Osteocyte (in vitro differentiated cells): ENCODE results near the gene LIAS. TPM values are rescaled to one million over a fixed set of nuclear protein-coding genes. Genes with fewer than 3 reads are reported as not detected.
A peak's percentile ranks its signal among the peaks of the same experiment; 100 is the strongest.
"Not testable (repeated sequence)": the region's sequence is repeated elsewhere in the genome, so short reads cannot be mapped to it uniquely, and the experiment has no call there.

Source experiments
- DNase-seq: peaks from one replicate; pipeline ENCODE4 v3.0.0; 2021; ENCODE audit warnings: mixed read lengths; ENCODE audit not compliant: unreplicated experiment; ENCODE audit errors: extremely low spot score
- H3K27ac Mint-ChIP-seq: one replicate; pipeline ENCODE4 v1.8.0; 2021; ENCODE audit warnings: mild to moderate bottlenecking, mixed read lengths; ENCODE audit not compliant: unreplicated experiment
- H3K27me3 Mint-ChIP-seq: one replicate; pipeline ENCODE4 v1.8.0; 2021; ENCODE audit warnings: mixed read lengths; ENCODE audit not compliant: unreplicated experiment
- H3K36me3 Mint-ChIP-seq: one replicate; pipeline ENCODE4 v1.8.0; 2021; ENCODE audit warnings: mixed read lengths; ENCODE audit not compliant: unreplicated experiment
- H3K4me1 Mint-ChIP-seq: one replicate; pipeline ENCODE4 v1.8.0; 2021; ENCODE audit warnings: mixed read lengths; ENCODE audit not compliant: unreplicated experiment
- H3K4me3 Mint-ChIP-seq: one replicate; pipeline ENCODE4 v1.8.0; 2021; ENCODE audit warnings: mild to moderate bottlenecking, moderate library complexity, mixed read lengths; ENCODE audit not compliant: unreplicated experiment
- H3K9me3 Mint-ChIP-seq: one replicate; pipeline ENCODE4 v1.8.0; 2021; ENCODE audit warnings: mixed read lengths; ENCODE audit not compliant: unreplicated experiment
- total RNA-seq: library from RNA; stranded (reverse); gene quantifications from 2 replicates; pipeline ENCODE4 v1.2.1, GENCODE V29; 2021
- TF ChIP-seq, protein P1 (sequence below): fragments of 200-600 bp; sonication (generic); IDR thresholded peaks from 2 replicates; pipeline ENCODE4 v1.5.0; 2021; ENCODE audit warnings: antibody characterized with exemption, mild to moderate bottlenecking, moderate library complexity

The LIAS gene
- total RNA-seq, 1 donor from 2014 or later: 10.9 TPM

DNA sequence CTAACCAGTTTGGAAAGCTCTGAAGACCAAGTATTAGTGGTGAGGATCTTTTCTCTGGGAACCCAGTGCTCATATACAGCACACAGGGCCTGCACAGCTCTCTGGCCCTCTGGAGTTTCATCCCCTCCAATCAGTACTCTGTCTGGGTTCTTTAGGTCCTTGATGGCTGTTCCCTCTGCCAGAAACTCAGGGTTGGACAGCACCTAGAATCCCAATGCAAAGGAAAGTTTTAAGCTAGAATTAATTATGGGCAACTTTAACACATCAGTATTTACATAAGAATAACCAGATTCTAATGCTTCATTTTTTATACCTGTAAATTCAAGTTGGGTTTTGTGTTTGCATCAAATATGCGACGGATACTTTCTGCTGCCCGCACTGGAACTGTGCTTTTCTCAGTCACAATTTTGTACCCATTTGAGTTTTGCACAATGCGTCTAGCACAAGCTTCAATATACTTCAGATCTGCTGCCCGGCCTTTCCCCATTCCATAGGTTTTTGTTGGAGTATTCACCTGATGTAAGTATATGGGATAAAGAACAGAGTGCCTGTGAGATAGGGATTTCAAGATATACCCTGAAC is 51.6 kb downstream of the LIAS start:
- no peak for DNase-seq
- H3K4me1 Mint-ChIP-seq: peaks cover 15% of the 10 kb centered on the region
- H3K27ac Mint-ChIP-seq: no peak overlapping the region
- no peak overlapping the region for H3K4me3 Mint-ChIP-seq
- no peaks in the 10 kb centered on the region for H3K9me3 Mint-ChIP-seq
- no peaks in the 10 kb centered on the region for H3K27me3 Mint-ChIP-seq
- peaks cover 54% of the 10 kb centered on the region for H3K36me3 Mint-ChIP-seq
- TF ChIP-seq, protein P1, sequence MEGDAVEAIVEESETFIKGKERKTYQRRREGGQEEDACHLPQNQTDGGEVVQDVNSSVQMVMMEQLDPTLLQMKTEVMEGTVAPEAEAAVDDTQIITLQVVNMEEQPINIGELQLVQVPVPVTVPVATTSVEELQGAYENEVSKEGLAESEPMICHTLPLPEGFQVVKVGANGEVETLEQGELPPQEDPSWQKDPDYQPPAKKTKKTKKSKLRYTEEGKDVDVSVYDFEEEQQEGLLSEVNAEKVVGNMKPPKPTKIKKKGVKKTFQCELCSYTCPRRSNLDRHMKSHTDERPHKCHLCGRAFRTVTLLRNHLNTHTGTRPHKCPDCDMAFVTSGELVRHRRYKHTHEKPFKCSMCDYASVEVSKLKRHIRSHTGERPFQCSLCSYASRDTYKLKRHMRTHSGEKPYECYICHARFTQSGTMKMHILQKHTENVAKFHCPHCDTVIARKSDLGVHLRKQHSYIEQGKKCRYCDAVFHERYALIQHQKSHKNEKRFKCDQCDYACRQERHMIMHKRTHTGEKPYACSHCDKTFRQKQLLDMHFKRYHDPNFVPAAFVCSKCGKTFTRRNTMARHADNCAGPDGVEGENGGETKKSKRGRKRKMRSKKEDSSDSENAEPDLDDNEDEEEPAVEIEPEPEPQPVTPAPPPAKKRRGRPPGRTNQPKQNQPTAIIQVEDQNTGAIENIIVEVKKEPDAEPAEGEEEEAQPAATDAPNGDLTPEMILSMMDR: no peak

DNA sequence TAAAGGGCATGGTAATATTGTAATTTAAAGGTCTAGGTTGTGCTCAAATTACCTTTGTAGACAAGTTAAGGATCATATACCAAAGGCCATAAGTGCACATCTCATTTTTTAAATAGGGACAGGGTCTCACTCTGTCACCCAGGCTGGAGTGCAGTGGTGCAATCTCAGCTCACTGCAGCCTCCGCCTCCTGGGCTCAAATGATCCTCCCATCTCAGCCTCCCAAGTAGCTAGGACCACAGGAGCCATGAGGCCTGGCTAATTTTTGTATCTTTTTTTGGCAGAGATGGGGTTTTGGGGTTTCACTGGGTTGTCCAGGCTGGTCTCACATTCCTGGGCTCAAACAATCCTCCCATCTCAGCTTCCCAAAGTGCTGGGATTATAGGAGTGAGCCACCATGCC is 55.4 kb downstream of the LIAS start:
- Mint-ChIP-seq H3K36me3 (peaks cover 45% of the 10 kb centered on the region), H3K27ac (peak overlapping the region; percentile 94), H3K4me1 (peaks cover 23% of the 10 kb centered on the region)
- H3K27me3 Mint-ChIP-seq, DNase-seq, H3K9me3 Mint-ChIP-seq, H3K4me3 Mint-ChIP-seq: not testable (repeated sequence)

DNA sequence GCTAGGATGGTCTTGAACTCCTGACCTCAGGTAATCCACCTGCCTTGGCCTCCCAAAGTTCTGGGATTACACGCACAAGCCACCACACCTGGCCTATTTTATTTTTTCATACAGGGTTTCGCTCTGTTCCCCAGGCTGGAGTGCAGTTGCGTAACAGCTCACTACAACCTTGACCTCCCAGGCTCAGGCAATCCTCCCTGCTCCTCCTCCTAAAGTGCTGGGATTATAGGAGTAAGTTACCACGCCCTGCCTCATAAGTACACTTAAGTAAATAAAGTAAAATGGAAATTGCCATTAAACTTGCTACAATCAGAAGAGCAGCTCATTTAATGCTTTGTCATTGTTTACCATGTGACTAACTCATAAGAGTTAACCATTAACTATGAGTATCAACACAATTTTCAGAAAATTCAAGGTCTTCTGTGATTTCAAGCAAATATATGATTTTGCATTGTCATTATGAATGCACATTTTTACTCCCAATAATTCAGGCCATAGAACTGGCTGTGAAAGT is 56.1 kb downstream of the LIAS start:
- Mint-ChIP-seq H3K27me3 (no peaks in the 10 kb centered on the region), H3K36me3 (peaks cover 39% of the 10 kb centered on the region), H3K27ac (peak overlapping the region; percentile 94), H3K4me3 (no peak overlapping the region), H3K9me3 (no peaks in the 10 kb centered on the region), H3K4me1 (peaks cover 21% of the 10 kb centered on the region)
- TF ChIP-seq, protein P1: no peak
- peak; percentile 15 for DNase-seq

DNA sequence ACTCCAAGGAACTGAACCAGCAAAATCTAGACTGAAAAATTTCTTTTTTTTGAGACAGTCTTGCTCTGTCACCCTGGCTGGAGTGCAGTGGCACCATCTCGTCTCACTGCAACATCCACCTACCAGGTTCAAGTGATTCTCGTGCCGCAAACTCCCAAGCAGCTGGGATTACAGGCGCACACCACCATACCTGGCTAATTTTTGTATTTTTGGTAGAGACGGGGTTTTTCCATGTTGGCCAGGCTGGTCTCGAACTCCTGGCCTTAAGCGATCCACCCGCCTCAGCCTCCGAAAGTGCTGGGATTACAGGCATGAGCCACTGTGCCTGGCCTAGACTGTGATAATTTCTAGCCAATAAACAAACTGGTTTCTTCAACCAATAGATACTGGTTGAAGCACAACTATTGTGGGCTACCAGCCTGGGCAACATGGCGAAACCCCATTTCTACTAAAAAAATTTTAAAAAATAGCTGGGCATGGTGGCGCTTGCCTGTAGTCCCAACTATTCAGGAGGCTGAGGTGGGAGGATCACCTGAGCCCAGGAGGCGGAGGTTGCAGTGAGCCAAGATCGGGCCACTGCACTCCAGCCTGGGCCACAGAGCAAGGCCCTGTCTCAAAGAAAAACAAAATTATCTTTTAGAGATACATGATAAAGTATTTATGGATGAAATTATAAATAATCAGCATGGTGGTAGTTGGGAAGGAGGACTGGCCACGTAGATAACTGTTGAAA is 57.0 kb downstream of the LIAS start:
- H3K9me3 Mint-ChIP-seq, H3K27me3 Mint-ChIP-seq, H3K4me3 Mint-ChIP-seq: not testable (repeated sequence)
- Mint-ChIP-seq H3K27ac (peak overlapping the region; percentile 77), H3K36me3 (peaks cover 35% of the 10 kb centered on the region), H3K4me1 (peaks cover 27% of the 10 kb centered on the region)
- DNase-seq: peak; percentile 25

DNA sequence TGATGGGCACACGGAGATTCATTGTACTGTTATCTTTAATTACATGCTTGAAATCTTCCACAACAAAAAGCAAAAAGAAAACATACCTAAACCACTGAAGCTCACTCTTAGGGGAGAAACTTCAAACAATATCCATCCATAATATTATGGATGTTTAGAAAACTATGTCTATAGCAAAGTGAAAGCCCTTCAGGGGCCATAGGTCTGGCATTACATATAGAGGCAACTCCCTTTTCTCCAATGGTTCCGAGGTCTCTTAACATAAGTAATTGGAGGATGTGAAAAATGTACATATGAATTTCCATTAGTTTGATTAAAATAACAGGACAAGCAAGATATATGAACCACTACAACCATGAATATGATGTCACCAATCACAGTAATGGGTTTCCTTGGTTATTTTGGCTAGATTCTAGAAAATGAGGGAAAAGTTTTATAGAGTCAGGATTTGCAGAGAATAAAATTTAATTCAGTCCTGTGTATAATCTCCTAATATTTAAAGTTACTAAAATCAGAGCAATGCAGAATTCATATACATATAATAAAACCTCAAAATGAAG is 57.6 kb downstream of the LIAS start:
- peaks cover 35% of the 10 kb centered on the region for H3K36me3 Mint-ChIP-seq
- no peak for DNase-seq
- H3K4me3 Mint-ChIP-seq: no peak overlapping the region
- no peaks in the 10 kb centered on the region for H3K9me3 Mint-ChIP-seq
- H3K27ac Mint-ChIP-seq: peak overlapping the region; percentile 75
- peaks cover 31% of the 10 kb centered on the region for H3K4me1 Mint-ChIP-seq
- TF ChIP-seq, protein P1: no peak
- no peaks in the 10 kb centered on the region for H3K27me3 Mint-ChIP-seq

DNA sequence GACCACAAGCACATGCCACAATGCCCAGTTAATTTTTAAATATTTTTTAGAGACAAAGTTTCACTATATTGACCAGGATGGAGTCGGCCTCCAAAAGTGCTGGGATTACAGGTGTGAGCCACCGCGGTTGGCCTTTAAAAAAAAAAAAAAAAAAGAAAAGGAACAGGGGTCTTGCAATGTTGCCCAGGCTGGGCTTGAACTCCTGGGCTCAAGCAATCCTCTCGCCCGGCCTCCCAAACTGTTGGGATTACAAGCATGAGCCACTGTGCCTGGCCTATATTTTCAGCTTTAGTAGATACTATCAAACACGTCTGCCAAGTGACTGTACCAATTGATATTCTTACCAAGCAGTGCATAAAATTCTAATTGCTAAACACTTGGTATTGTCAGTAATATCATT is 59.6 kb downstream of the LIAS start:
- Mint-ChIP-seq H3K4me1 (peaks cover 44% of the 10 kb centered on the region), H3K36me3 (peaks cover 18% of the 10 kb centered on the region), H3K9me3 (no peaks in the 10 kb centered on the region), H3K27me3 (no peaks in the 10 kb centered on the region), H3K4me3 (no peak overlapping the region), H3K27ac (peak overlapping the region; percentile 52)
- TF ChIP-seq, protein P1: no peak
- DNase-seq: no peak
